Lower leg skin (tissue), 4 donors: ENCODE data around the gene ENTPD3. TPM values are rescaled to one million over a fixed set of nuclear protein-coding genes. Genes with fewer than 3 reads are reported as not detected.

ENCODE experiments used
- DNase-seq, 2 donors: peaks; one replicate each; pipeline ENCODE4 v3.0.0-alpha.2; 2019; ENCODE audit warnings: low spot score in 2 of 2
- H3K4me3 ChIP-seq: fragments of 200-600 bp; sonication (generic); 2 replicates; pipeline ENCODE4 v1.5.1; 2017; ENCODE audit warnings: mild to moderate bottlenecking, low read depth; ENCODE audit not compliant: poor library complexity, severe bottlenecking
- POLR2A ChIP-seq, 2 donors: fragments of 450-650 bp; IDR thresholded peaks; one replicate each; pipeline ENCODE4 v1.6.1; 2016 to 2017; ENCODE audit warnings: antibody characterized with exemption in 2 of 2, mild to moderate bottlenecking in 1 of 2, moderate library complexity in 1 of 2
- WGBS, 2 donors: methylation state at CpG; one replicate each; pipeline ENCODE4 v1.1.5; 2018; 5-methylcytosine and 5-hydroxymethylcytosine counted together
- intact Hi-C: fragments of 100-400 bp; cut with DNase I; formaldehyde crosslinking; loops from one replicate; pipeline ENCODE4 v1.15.0; 2023; ENCODE audit warnings: low total_unique reads
- total RNA-seq, 4 donors: library from RNA; depleted of rRNA; stranded (reverse); fragments of >200 nt; gene quantifications; one replicate each; pipeline ENCODE4 v1.1.0, GENCODE V29; 2016
- TF ChIP-seq, protein P1 (sequence below), 3 donors: fragments of 450-650 bp; IDR thresholded peaks; one replicate each; pipeline ENCODE4 v1.5.1; 2016; ENCODE audit warnings: antibody characterized with exemption in 3 of 3, mild to moderate bottlenecking in 3 of 3, moderate library complexity in 2 of 3

The ENTPD3 gene
- total RNA-seq, 4 donors from 2014 or later, result 4.9 to 6.2 (median 5.4) TPM

DNA sequence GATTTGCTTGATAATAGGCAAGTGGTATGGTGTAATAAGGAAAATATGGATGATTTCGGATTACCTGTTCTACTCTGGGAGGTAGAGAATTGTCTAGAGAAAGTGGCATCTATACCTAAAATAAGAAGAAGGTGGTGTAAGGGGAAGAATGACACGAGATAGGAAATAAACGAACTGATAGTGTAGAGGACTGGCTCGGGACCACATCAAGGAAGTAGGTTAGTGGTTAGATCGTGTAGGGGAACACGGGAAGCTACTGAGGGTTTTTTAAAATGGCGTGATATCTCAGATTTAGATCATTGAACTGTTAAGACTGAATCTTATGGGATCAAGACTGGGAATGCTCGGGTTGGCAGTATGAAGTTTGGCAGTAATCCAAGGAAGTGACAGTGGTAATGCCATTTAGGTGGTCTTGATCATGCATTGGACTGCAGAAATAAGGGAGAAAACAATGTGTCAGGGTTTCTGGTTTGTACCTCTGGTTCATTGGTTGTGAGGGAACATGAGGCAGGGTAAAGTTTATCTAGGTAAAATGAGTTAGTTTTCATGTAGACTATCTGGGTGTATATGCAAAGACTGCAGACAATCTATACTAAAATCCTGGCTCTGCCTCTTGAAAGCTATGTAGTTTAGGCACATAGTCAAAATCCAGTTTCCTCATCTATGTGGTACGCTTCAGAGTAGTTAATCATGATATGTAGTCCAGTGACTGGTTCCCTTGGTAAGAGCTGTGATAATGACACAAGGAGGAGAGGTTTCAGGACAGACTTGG is 77.5 kb downstream of the ENTPD3 start:
- H3K4me3 ChIP-seq, result no peak overlapping the region
- TF ChIP-seq POLR2A (IDR thresholded peaks at IDR 0.05), result no peak
- TF ChIP-seq, protein P1, sequence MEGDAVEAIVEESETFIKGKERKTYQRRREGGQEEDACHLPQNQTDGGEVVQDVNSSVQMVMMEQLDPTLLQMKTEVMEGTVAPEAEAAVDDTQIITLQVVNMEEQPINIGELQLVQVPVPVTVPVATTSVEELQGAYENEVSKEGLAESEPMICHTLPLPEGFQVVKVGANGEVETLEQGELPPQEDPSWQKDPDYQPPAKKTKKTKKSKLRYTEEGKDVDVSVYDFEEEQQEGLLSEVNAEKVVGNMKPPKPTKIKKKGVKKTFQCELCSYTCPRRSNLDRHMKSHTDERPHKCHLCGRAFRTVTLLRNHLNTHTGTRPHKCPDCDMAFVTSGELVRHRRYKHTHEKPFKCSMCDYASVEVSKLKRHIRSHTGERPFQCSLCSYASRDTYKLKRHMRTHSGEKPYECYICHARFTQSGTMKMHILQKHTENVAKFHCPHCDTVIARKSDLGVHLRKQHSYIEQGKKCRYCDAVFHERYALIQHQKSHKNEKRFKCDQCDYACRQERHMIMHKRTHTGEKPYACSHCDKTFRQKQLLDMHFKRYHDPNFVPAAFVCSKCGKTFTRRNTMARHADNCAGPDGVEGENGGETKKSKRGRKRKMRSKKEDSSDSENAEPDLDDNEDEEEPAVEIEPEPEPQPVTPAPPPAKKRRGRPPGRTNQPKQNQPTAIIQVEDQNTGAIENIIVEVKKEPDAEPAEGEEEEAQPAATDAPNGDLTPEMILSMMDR (IDR thresholded peaks at IDR 0.05), result no peak
- intact Hi-C loops, result no loop called here
- DNase-seq, result no peak
- 68 to 72% methylated on average over 9 of the region's 9 CpGs for WGBS, 2 donors

DNA sequence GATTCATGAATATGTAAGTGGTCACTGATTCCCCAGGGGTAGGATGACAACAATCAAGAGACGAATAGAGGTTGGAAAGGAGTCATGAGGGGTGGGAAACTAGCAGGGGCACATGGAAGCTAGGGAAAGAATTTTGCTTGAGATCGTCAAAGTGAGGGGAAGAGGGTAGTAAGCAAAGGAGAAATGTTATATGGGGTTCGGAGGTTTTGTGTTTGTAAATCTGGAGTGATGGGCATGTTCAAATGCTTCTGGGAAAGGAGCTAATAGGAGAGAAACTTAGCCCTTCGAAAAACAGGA is 78.1 kb downstream of the ENTPD3 start:
- 75 to 82% methylated on average over 4 of the region's 4 CpGs for WGBS, 2 donors

DNA sequence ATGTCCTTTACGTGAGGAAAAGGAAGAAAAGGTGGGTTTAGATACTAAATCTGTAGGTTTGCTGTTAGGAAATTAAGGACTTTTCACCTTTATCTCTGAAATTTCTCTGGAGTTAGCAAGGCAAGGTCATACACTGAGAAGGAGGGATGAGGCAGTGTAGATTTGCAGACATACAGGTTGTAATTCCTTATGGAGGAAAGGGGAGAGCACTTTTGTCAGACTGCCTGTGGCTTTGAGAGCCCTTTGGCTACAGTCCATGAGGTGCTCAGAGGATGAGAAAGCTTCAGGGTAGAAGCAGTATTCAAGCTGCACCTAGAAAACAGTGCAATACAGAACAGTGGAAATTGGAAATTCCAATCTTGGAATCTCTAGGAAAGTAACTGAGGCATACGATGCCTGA is 78.5 kb downstream of the ENTPD3 start:
- DNase-seq, result no peak

More for the DNA sequence above, 78.1 kb downstream of the ENTPD3 start:
- no peak overlapping the region for H3K4me3 ChIP-seq
- TF ChIP-seq, protein P1 (IDR thresholded peaks at IDR 0.05), result no peak
- no peak for TF ChIP-seq POLR2A (IDR thresholded peaks at IDR 0.05)
- no peak for DNase-seq
- intact Hi-C loops, result no loop called here

GRCh38 chr3:40468018-40468417 is 81.0 kb downstream of the ENTPD3 start:
- TF ChIP-seq, protein P1 (IDR thresholded peaks at IDR 0.05), result no peak
- TF ChIP-seq POLR2A (IDR thresholded peaks at IDR 0.05), result no peak
- intact Hi-C loops, result no loop called here
- WGBS, 2 donors, result 84 to 90% methylated on average over 4 of the region's 4 CpGs
- no peak for DNase-seq
- H3K4me3 ChIP-seq, result no peak overlapping the region

More for the DNA sequence above, 78.5 kb downstream of the ENTPD3 start:
- intact Hi-C loops, result no loop called here
- WGBS, 2 donors, result 85 to 87% methylated on average over 2 of the region's 2 CpGs
- no peak overlapping the region for H3K4me3 ChIP-seq
- TF ChIP-seq POLR2A (IDR thresholded peaks at IDR 0.05), result no peak
- TF ChIP-seq, protein P1 (IDR thresholded peaks at IDR 0.05), result no peak

- intact Hi-C loops, result no loop called here
- WGBS, 2 donors, result 72 to 78% methylated on average over 4 of the region's 4 CpGs
- DNase-seq, result no peak
- no peak overlapping the region for H3K4me3 ChIP-seq
- TF ChIP-seq, protein P1 (IDR thresholded peaks at IDR 0.05), result no peak
- no peak for TF ChIP-seq POLR2A (IDR thresholded peaks at IDR 0.05)
Measured at GRCh38 chr3:40470701-40471100, 83.7 kb downstream of the ENTPD3 start.
